Testis (tissue), 2 donors: ENCODE measurements around the gene SIGLEC8.

Source experiments
- POLR2A ChIP-seq: fragments of 450-650 bp; IDR thresholded peaks from one replicate; pipeline ENCODE4 v1.6.1; 2017; ENCODE audit warnings: antibody characterized with exemption, mild to moderate bottlenecking, moderate library complexity
- TF ChIP-seq, protein P1 (sequence below), 3 experiments: fragments of 450-650 bp in 2 of 3; fragments of 200-600 bp in 1 of 3; sonication (generic) in 1 of 3; IDR thresholded peaks; one replicate each; pipeline ENCODE4 v1.5.1; 2016 to 2019; ENCODE audit warnings: antibody characterized with exemption in 3 of 3, mild to moderate bottlenecking in 2 of 3, moderate library complexity in 1 of 3

DNA sequence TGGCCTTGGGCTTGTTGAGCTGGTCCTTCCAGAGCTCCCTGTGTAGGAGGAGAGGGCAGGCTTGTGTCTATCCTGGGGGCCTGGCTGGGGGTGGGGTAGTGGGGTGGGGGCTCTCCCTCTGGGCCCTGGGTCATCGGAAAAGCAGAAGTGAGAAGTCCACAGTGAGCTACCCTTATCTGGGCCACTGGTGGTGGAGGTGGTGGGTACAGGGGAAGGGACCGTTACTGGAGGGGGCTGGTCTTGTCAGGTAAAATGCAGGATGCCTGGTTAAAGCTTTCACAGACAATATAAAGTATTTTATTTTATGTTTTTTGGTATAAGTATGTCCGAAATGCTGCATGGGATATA, 40.5 kb downstream of the SIGLEC8 start:
- TF ChIP-seq, protein P1, sequence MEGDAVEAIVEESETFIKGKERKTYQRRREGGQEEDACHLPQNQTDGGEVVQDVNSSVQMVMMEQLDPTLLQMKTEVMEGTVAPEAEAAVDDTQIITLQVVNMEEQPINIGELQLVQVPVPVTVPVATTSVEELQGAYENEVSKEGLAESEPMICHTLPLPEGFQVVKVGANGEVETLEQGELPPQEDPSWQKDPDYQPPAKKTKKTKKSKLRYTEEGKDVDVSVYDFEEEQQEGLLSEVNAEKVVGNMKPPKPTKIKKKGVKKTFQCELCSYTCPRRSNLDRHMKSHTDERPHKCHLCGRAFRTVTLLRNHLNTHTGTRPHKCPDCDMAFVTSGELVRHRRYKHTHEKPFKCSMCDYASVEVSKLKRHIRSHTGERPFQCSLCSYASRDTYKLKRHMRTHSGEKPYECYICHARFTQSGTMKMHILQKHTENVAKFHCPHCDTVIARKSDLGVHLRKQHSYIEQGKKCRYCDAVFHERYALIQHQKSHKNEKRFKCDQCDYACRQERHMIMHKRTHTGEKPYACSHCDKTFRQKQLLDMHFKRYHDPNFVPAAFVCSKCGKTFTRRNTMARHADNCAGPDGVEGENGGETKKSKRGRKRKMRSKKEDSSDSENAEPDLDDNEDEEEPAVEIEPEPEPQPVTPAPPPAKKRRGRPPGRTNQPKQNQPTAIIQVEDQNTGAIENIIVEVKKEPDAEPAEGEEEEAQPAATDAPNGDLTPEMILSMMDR (IDR thresholded peaks at IDR 0.05) = no peak
- no peak for TF ChIP-seq POLR2A
